Type B pancreatic cell (in vitro differentiated cells): ENCODE measurements around the gene FGF8. TPM values are rescaled to one million over a fixed set of nuclear protein-coding genes. Genes with fewer than 3 reads are reported as not detected.

Experiments
- DNase-seq: peaks from one replicate; pipeline ENCODE4 v3.0.0; 2021; ENCODE audit warnings: mixed read lengths; ENCODE audit not compliant: unreplicated experiment; ENCODE audit errors: extremely low spot score
- H3K27ac Mint-ChIP-seq: 2 replicates; pipeline ENCODE4 v1.8.0; 2021; ENCODE audit warnings: mild to moderate bottlenecking, mixed read lengths
- H3K27me3 Mint-ChIP-seq: 2 replicates; pipeline ENCODE4 v1.8.0; 2021; ENCODE audit warnings: mixed read lengths
- H3K36me3 Mint-ChIP-seq: 2 replicates; pipeline ENCODE4 v1.8.0; 2021; ENCODE audit warnings: mixed read lengths
- H3K4me1 Mint-ChIP-seq: one replicate; pipeline ENCODE4 v1.8.0; 2021; ENCODE audit warnings: mixed read lengths; ENCODE audit not compliant: unreplicated experiment
- H3K4me3 Mint-ChIP-seq: 2 replicates; pipeline ENCODE4 v1.8.0; 2021; ENCODE audit warnings: mild to moderate bottlenecking, mixed read lengths
- H3K9me3 Mint-ChIP-seq: 2 replicates; pipeline ENCODE4 v1.8.0; 2021; ENCODE audit warnings: mixed read lengths
- CTCF ChIP-seq: fragments of 200-600 bp; sonication (generic); conservative IDR thresholded peaks from 2 replicates; pipeline ENCODE4 v1.5.0; 2021; ENCODE audit warnings: antibody characterized with exemption, mild to moderate bottlenecking
- long read RNA-seq: library from polyadenylated mRNA; unstranded; transcript quantifications from one replicate; pipeline ENCODE4 v2.0.0, GENCODE V29; 2020
- total RNA-seq: library from RNA; stranded (reverse); gene quantifications from 2 replicates; pipeline ENCODE4 v1.2.1, GENCODE V29; 2021; ENCODE audit warnings: low replicate concordance

FGF8 gene
- 3.8 TPM in 1 of 2 replicates, not detected in the other for total RNA-seq
- long read RNA-seq: 0 reads

GRCh38 chr10:101775273-101776160 lies at the start of gene FGF8:
FGF8 (minus strand) TSS chr10:101776114; CDS start chr10:101775900, 214 bp downstream.
- DNase-seq: no peak
- Mint-ChIP-seq H3K36me3 (peaks cover 10% of the 10 kb centered on the region), H3K27ac (no peak within 1 kb of the TSS), H3K4me1 (peaks cover 28% of the 10 kb centered on the region), H3K9me3 (no peaks in the 10 kb centered on the region), H3K4me3 (peak within 1 kb of the TSS; percentile 73), H3K27me3 (peaks cover 83% of the 10 kb centered on the region)
- TF ChIP-seq CTCF: no peak

GRCh38 chr10:101824736-101825135 lies 48.8 kb upstream of the FGF8 start:
- Mint-ChIP-seq H3K27ac (no peak overlapping the region), H3K27me3 (no peaks in the 10 kb centered on the region)
- no peak for TF ChIP-seq CTCF

GRCh38 chr10:101818872-101819633 lies 43.1 kb upstream of the FGF8 start:
- TF ChIP-seq CTCF: no peak
- Mint-ChIP-seq H3K27ac (peak overlapping the region; percentile 98), H3K4me3 (peak overlapping the region; percentile 99), H3K27me3 (no peaks in the 10 kb centered on the region), H3K4me1 (peaks cover 19% of the 10 kb centered on the region), H3K9me3 (no peaks in the 10 kb centered on the region), H3K36me3 (peaks cover 9% of the 10 kb centered on the region)
- DNase-seq: no peak

More at GRCh38 chr10:101824736-101825135, 48.8 kb upstream of the FGF8 start:
- Mint-ChIP-seq H3K9me3 (no peaks in the 10 kb centered on the region), H3K36me3 (peaks cover 4% of the 10 kb centered on the region), H3K4me1 (peaks cover under 1% of the 10 kb centered on the region), H3K4me3 (no peak overlapping the region)
- no peak for DNase-seq

- Mint-ChIP-seq H3K27ac (peak within 1 kb of the TSS; percentile 98), H3K27me3 (no peaks in the 10 kb centered on the region), H3K36me3 (peaks cover 9% of the 10 kb centered on the region), H3K4me1 (peaks cover 27% of the 10 kb centered on the region), H3K9me3 (no peaks in the 10 kb centered on the region), H3K4me3 (peak within 1 kb of the TSS; percentile 99)
- peak; percentile 97 for DNase-seq
- TF ChIP-seq CTCF: no peak
Observed at GRCh38 chr10:101818119-101818871, 42.4 kb upstream of the FGF8 start, which contains the start of gene OGA. OGA (minus strand) TSS chr10:101818444; CDS start chr10:101818022, 422 bp downstream.
